Inflammatory macrophage (primary cell): ENCODE measurements around the gene FANCD2.
A peak's percentile ranks its signal among the peaks of the same experiment; 100 is the strongest.
"Not testable (repeated sequence)": the region's sequence is repeated elsewhere in the genome, so short reads cannot be mapped to it uniquely, and the experiment has no call there.

Source experiments
- DNase-seq, 2 donors: peaks; one replicate each; pipeline ENCODE4 v3.0.0-alpha.2; 2020 to 2022
- total RNA-seq, 18 experiments: gene quantifications; one replicate each; lab custom pipeline; 2026; ENCODE audit warnings: mixed read lengths in 6 of 18, inconsistent platforms in 2 of 18; lab: John Stamatoyannopoulos, UW

FANCD2 gene
- 14.3 to 54.0 (median 29.2) reads per million in 18 experiments for total RNA-seq

DNA sequence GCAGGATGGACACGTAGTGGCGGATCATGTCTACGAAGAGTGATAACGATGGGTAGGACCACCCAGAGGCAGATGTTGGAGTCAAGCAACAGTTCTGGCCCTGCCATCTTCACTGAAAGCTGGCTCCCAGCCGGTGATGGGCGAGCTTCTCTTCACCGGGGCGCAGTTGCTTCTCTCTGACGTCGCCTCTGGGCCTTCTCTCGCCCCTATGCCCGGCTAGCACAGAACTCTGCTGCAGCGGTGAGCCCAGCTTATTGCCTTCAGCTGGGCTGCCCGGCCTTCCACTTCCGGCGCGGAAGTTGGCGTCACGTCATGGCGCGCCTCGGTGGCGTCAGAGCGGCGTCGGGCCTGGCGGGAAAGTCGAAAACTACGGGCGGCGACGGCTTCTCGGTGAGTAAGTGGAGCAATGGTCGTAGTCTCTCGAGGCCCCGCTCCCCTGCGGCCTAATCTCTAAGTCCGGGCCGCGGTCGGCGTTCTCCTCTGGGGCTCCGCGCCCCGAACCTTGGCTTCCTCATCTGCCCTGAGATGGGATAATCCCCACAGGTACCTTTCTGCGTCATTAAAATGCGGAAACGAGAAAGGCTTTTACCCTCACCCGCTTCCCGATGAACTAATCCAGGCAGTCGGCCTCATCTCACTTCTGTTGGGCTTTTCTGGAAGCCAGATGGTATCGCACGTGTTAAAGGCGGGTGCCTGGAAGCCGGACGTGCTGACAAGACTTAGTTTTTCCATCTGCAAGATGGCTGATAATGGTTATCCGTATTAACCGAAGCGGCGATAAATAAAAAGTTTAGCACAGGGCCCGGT lies at the start of gene FANCD2:
TSS of gene FANCD2 (plus strand) at position 354 of the 807 bp plus-strand sequence. CDS start 2,221 bp downstream, outside the sequence.
- DNase-seq: peak; percentile 89 to 92

DNA sequence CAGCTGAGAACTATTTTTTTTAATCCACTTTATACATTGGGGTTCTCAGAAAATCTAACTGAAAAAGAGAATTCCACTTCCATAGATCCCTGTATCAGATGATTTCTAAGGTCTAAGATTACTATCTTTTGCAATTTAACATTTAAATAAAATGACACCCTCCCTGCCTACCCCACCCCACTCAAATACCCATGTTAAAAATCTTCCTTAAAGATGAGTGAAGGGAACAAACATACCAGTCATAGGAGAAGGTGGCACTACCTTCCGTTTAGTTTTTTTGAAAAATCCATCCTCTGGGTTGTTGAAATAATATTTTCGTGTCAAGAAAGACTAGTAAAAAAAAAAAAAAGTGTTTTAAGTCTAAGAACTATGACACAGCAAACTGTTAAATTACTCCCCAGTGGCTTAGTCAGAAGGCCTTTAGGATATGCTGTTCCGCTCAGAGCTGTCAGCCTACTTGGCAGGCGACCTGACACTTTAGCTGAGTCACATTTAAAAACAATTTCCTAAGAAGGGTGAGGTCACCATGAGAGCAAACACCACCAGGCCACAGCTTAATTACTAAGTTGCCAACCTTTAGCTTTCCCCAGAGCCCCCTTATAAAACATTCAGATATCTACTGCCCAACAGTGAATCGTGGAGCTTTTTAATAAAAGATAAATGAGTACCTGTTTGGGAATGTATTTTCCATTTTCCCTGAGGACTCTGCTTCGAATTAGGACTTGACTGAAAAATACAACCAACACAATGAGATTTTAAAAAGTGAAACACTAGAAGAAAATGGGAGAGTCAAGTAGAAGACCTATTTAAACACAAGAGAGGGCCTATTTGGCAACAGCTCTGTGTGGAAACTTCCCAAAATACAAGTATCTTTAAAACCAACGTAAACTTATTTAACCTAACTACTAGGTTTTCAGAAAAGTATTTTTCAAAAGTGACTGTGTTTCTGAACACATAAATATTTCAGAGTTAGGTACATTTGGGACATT lies 49.2 kb upstream of the FANCD2 start:
- peak; percentile 93 to 94 for DNase-seq

GRCh38 chr3:9978710-9979305 lies 47.4 kb upstream of the FANCD2 start:
- DNase-seq: no peak

- DNase-seq: no peak
Observed at GRCh38 chr3:9980251-9980650, 46.0 kb upstream of the FANCD2 start.

DNA sequence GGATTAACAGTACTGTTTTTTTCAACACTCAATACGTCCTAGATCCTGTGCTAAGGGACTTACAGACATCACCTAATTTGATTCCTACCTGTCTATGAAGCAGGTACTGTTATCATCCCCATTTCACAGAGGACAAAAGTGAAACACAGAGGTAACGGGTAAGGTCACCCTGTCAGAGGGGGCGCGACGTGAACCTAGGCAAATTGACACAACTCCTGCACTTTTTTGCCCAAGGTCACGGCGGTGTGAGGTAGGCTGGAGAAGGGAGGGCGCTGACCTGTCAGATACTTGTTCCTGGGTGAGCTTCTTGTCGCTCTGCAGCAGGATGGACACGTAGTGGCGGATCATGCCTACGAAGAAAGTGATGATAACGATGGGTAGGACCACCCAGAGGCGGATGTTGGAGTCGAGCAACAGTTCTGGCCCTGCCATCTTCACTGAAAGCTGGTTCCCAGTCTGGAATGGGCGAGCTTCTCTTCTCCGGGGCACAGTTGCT lies 40.0 kb upstream of the FANCD2 start:
- no peak for DNase-seq

- DNase-seq: no peak
Observed at GRCh38 chr3:9994086-9994844, 32.0 kb upstream of the FANCD2 start.

GRCh38 chr3:10000686-10001085 lies 25.6 kb upstream of the FANCD2 start:
- DNase-seq: no peak

GRCh38 chr3:10002951-10003350 lies 23.3 kb upstream of the FANCD2 start:
- no peak for DNase-seq

DNA sequence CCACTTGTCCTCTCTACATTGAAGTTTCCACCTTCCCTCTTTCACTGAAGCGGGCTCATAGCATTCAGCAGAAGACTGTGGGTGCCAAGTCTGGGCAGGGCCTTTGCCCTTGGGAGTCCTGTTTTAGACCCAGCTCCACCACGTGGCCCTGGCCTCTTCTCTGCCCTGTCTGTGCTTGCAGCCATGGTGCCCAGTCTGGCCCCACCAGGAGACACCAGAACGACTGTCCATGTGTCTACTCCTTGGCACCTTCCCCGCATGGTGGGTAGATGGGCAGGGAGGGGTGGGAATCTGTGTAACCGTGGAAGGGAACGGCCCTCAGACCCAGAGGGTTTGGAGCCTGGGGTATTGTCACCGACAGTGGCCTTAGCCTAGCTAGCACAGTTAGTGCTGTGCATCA lies 21.7 kb upstream of the FANCD2 start:
- no peak for DNase-seq

DNA sequence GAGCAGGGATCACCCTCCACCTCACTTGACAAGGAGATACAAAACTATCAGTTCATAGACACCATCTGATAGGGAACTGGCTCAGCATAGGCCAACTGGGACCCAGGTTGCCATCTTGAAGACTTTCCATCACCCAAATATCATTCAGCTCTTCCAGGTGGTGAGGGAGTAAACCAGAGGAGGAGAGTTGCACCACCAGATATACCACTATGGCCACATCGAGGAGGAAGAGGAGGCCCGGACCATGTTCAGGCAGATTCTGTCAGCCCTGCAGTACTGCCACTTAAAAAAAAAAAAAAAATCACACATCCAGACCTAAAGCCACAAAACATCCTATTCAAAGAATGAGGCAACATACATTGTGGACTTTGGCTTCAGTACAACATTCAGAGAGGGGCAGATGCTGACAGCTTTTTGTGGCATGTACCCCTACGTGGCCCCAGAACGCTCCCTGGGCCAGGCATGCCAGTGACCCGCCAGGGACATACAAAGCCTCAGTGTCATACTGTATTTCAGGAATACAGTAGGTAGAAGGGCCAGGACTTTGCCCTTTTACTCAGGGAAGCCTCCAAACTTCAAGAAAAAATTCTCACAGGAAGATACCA lies 21.2 kb upstream of the FANCD2 start:
- no peak for DNase-seq

DNA sequence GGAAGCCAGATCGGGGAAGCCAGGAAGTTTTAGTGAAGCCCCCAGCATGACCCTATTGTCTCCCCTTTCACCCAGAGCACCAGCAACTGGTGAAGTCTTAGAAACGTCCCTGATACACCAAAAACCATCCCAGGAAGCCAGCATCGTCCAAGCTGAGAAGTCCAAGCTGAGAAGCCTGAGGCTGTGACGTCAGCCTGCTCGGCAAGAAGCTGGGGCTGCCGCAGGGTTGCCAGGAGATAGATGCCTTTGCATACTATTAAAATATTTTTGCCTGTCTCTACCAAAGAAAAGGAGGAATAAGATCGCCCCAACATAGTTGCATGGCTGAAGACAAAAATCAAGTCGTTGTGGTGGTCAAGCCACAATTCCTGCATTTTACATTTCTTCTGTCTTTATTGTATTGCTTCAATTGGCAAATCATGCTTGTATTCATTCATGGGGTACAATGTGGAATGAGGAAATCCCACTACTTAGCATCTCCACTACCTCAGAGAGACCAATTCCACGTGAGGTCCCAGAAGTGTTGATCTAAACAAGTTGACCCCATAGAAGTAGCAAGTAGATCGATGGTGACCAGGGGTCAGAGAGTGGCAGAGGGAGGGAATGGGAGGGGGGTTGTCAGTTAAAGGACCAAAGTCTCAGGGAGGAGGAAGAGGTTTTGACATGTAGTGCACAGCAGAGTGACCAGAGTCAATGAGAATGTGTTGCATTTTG lies 20.0 kb upstream of the FANCD2 start:
- no peak for DNase-seq

GRCh38 chr3:10006762-10007090 lies 19.5 kb upstream of the FANCD2 start:
- DNase-seq: no peak

DNA sequence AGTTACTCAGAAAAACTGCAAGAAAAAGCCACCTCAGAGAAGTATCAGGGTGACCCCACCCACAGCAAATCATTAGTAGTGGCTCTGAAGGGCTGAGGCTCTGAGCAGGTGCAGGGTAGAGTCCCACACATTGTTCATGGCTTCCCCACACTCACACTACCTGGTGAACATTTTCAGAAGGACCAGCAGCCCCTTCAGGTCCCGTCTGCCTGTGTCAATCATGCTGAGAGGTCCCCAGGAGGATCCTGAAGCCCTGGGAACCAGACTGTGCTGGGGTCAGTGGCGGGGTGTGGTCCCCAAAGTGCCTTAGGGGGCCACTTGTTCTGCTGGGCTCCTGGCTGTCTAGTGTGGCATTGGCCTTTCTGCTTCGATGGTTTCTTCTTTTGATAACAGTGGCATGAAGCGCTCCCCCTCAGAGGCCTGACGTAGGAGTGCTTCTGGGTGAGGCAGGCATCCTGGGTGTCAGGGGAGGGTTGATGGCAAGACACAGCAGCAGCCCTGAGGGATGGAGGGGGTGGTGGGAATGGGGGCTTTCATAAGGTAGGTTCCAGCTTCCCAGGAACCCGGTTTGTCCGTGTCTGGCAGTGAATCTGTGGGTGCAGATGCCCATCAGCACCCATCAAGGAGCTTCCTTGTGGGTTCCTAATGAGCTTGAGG lies 19.0 kb upstream of the FANCD2 start:
- DNase-seq: no peak

DNA sequence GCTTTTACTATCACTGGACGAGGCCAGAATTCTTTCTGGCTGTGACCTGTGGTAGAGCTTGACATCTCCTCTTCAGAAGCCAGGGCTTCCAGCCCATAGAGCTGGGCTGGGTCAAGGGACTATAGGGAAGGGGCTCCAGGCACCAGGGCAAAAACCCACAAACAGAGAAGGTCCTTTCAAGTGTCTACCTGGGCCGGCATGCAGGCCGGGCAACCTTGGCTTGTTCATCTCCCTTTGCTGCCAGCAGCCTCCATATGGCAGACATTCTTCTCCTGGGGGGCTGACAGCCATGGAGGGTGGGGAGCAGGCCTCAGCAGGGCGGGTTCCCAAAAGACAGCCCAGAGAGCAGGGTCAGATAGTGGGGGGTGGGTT lies 18.0 kb upstream of the FANCD2 start:
- not testable (repeated sequence) for DNase-seq

- DNase-seq: peak; percentile 80 to 85
Observed at GRCh38 chr3:10008588-10009344, 17.5 kb upstream of the FANCD2 start.

DNA sequence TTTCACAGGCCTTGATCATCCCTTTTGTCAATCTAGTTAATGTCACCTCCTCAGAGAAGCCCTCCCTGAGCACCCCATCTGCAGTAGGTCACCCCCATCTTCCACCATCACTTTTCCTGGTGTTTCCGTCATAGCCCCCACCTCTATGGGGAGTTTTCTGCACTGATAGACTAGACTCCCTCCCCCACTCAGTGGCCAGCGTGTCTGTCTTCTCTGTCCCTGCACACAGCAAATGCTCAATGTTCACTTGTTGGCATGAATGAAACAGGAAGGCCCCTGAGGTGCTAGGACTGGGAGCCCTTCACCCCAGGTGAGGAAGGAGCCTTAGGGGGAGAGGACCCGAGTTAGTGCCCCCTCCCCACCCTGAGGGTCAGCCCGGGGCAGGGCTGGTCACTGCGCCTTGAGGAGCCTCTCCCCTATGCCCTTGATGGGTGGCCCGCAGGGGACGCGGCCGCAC lies 15.8 kb upstream of the FANCD2 start:
- no peak for DNase-seq

- DNase-seq: peak; percentile 92
Observed at GRCh38 chr3:10010878-10011465, 15.3 kb upstream of the FANCD2 start.

GRCh38 chr3:10011631-10012030 lies 14.6 kb upstream of the FANCD2 start:
- DNase-seq: no peak

GRCh38 chr3:10012106-10012505 lies 14.1 kb upstream of the FANCD2 start:
- no peak for DNase-seq
